Osteocyte (in vitro differentiated cells): ENCODE measurements around the gene CC2D2A. TPM values are rescaled to one million over a fixed set of nuclear protein-coding genes. Genes with fewer than 3 reads are reported as not detected.

Experiments used
- DNase-seq: peaks from one replicate; pipeline ENCODE4 v3.0.0; 2021; ENCODE audit warnings: mixed read lengths; ENCODE audit not compliant: unreplicated experiment; ENCODE audit errors: extremely low spot score
- H3K27ac Mint-ChIP-seq: one replicate; pipeline ENCODE4 v1.8.0; 2021; ENCODE audit warnings: mild to moderate bottlenecking, mixed read lengths; ENCODE audit not compliant: unreplicated experiment
- H3K27me3 Mint-ChIP-seq: one replicate; pipeline ENCODE4 v1.8.0; 2021; ENCODE audit warnings: mixed read lengths; ENCODE audit not compliant: unreplicated experiment
- H3K36me3 Mint-ChIP-seq: one replicate; pipeline ENCODE4 v1.8.0; 2021; ENCODE audit warnings: mixed read lengths; ENCODE audit not compliant: unreplicated experiment
- H3K4me1 Mint-ChIP-seq: one replicate; pipeline ENCODE4 v1.8.0; 2021; ENCODE audit warnings: mixed read lengths; ENCODE audit not compliant: unreplicated experiment
- H3K4me3 Mint-ChIP-seq: one replicate; pipeline ENCODE4 v1.8.0; 2021; ENCODE audit warnings: mild to moderate bottlenecking, moderate library complexity, mixed read lengths; ENCODE audit not compliant: unreplicated experiment
- H3K9me3 Mint-ChIP-seq: one replicate; pipeline ENCODE4 v1.8.0; 2021; ENCODE audit warnings: mixed read lengths; ENCODE audit not compliant: unreplicated experiment
- CTCF ChIP-seq: fragments of 200-600 bp; sonication (generic); IDR thresholded peaks from 2 replicates; pipeline ENCODE4 v1.5.0; 2021; ENCODE audit warnings: antibody characterized with exemption, mild to moderate bottlenecking, moderate library complexity
- total RNA-seq: library from RNA; stranded (reverse); gene quantifications from 2 replicates; pipeline ENCODE4 v1.2.1, GENCODE V29; 2021

Gene CC2D2A
- total RNA-seq, 1 donor from 2014 or later: 31.2 TPM

GRCh38 chr4:15458616-15459015 lies 11.1 kb upstream of the CC2D2A start:
- peaks cover 11% of the 10 kb centered on the region for H3K4me1 Mint-ChIP-seq
- H3K36me3 Mint-ChIP-seq: no peaks in the 10 kb centered on the region
- no peak for DNase-seq
- H3K9me3 Mint-ChIP-seq: no peaks in the 10 kb centered on the region
- TF ChIP-seq CTCF: no peak
- peaks cover 14% of the 10 kb centered on the region for H3K27me3 Mint-ChIP-seq
- H3K4me3 Mint-ChIP-seq: no peak overlapping the region
- no peak overlapping the region for H3K27ac Mint-ChIP-seq

- DNase-seq: no peak
- Mint-ChIP-seq H3K4me1 (peaks cover 11% of the 10 kb centered on the region), H3K27me3 (peaks cover 14% of the 10 kb centered on the region), H3K36me3 (no peaks in the 10 kb centered on the region), H3K4me3 (no peak overlapping the region), H3K27ac (no peak overlapping the region), H3K9me3 (no peaks in the 10 kb centered on the region)
- no peak for TF ChIP-seq CTCF
Measured at GRCh38 chr4:15459706-15460105, 10.0 kb upstream of the CC2D2A start.

DNA sequence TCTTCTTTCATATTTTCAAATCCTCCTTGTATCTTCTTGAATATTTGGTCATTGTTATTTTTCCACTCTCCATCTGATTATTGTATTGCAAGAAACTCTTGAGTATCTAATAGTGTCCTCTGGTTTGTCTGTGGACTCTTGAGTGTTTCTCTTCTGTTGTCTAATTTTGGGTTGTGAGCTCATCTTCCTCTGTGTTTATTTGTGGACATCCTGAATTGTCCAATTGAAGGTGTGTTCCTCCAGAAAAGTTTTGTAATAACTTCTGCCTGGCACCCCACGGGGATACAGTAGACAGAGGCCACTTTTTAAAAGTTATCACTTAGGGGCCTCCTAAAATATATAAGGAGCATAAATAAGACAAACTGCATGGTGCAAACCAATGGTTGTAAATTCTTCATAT lies 3.1 kb upstream of the CC2D2A start:
- no peaks in the 10 kb centered on the region for H3K27me3 Mint-ChIP-seq
- TF ChIP-seq CTCF: no peak
- no peaks in the 10 kb centered on the region for H3K9me3 Mint-ChIP-seq
- H3K4me3 Mint-ChIP-seq: no peak overlapping the region
- peaks cover 27% of the 10 kb centered on the region for H3K4me1 Mint-ChIP-seq
- no peaks in the 10 kb centered on the region for H3K36me3 Mint-ChIP-seq
- no peak for DNase-seq
- H3K27ac Mint-ChIP-seq: no peak overlapping the region

DNA sequence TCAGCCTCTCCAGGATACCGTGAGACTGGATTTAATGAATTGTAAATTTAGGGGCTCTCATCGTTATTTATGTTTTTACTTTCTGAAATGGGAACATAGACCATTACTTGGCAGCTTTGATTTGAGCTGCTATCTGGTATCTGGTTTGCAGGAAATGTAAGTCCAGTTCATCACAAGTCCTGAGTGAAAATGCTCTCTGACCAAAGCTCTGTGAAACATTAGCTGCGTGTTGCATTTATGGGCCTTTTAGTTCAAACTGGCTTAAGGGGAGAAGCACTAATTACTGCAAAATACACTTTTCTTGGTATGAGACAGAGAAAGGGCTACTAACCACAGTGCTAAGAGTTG lies 420 bp downstream of the CC2D2A start:
- H3K9me3 Mint-ChIP-seq: no peaks in the 10 kb centered on the region
- no peaks in the 10 kb centered on the region for H3K27me3 Mint-ChIP-seq
- H3K4me3 Mint-ChIP-seq: peak overlapping the region; percentile 83
- no peak for DNase-seq
- peaks cover 25% of the 10 kb centered on the region for H3K4me1 Mint-ChIP-seq
- peak overlapping the region; percentile 87 for H3K27ac Mint-ChIP-seq
- TF ChIP-seq CTCF: no peak
- H3K36me3 Mint-ChIP-seq: peaks cover 8% of the 10 kb centered on the region

GRCh38 chr4:15476396-15476795 lies 6.7 kb downstream of the CC2D2A start:
- no peak for DNase-seq
- H3K27ac Mint-ChIP-seq: no peak overlapping the region
- H3K27me3 Mint-ChIP-seq: no peaks in the 10 kb centered on the region
- TF ChIP-seq CTCF: no peak
- no peak overlapping the region for H3K4me3 Mint-ChIP-seq
- no peaks in the 10 kb centered on the region for H3K9me3 Mint-ChIP-seq
- H3K36me3 Mint-ChIP-seq: peaks cover 11% of the 10 kb centered on the region
- H3K4me1 Mint-ChIP-seq: peaks cover 19% of the 10 kb centered on the region
